GM21360 (cell line): ENCODE data around the gene INTS7.
"Not testable (repeated sequence)": the region's sequence is repeated elsewhere in the genome, so short reads cannot be mapped to it uniquely, and the experiment has no call there.

Experiments
- ATAC-seq: cut with Tn5 transposase; IDR thresholded peaks from one replicate; pipeline ENCODE4 v1.9.1; 2021; ENCODE audit warnings: mild to moderate bottlenecking, moderate library complexity; ENCODE audit not compliant: unreplicated experiment

Gene INTS7

DNA sequence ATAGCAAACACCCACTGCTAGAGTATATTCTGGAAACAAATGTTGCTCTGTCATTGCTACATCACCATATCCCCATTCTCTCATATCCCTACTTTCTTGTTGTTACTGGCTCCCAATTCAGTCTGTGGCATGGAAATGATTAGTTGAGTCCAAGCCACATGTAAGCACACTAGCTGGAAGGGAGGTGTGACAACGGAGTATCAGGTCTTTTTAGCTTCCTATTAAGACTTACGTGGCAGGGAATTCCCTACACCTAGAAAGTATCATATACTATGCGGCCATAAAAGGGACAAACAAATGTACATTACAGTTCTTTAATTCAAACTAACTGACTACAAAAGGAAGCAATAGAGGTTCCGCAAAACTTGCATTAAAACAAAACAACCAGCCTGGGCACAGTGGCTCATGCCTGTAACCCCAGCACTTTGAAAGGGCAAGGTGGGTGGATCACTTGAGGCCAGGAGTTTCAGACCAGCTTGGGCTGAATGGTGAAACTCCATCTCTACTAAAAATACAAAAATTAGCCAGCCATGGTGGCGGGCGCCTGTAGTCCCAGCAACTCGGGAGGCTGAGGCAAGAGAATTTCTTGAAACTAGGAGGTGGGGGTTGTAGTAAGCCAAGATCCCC lies 48.6 kb downstream of the INTS7 start:
- no peak for ATAC-seq

DNA sequence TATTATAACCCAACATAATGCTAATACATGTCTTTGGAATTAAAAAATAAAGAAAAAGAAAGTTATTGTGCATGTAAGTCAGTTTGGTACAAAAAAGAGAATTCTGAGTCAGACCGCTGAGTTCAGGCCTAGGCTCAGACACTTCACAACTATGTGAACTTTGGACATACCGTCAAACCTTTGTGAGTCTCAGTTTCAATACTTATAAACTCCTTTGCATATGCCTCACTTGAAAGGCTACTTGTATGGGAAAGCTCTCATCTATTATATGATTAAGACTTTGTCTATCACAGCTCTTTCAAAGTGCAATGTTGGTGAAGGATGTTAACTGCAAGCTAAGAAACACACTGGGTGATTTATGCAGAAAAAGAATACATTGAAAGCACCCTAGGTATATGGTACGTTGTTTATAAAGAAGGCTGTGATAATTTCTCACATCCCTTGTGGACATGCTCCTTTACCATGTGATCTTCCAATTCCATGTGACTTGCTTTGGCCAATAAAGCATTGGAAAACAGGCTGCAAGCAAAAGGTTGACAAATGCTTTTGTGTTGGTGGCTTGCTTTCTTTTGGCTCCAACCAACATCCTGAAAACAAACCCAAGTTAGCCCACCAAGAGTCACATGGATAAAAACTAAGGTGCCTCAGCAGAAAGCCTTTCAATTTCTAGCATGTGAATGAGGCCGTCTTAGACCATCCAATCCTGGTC lies 49.6 kb downstream of the INTS7 start:
- peak; percentile 92 for ATAC-seq

DNA sequence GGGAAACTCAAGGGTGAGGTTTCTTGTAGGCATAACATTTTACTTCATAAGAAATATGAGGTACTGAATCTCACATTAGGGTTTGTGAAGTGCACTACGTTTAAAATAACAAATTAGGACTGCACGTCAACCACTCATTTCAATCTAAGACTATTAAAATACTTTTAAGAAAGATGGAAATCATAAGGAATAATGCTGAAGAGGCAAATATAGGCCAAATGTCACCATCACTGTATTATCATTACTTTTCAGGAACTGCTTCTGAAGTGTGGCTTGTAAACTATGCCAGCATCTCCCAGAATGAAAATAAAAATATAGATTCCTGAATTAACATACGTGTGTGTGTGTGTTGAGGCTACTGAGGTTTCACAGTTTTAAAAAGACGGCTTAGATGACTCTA lies 56.8 kb downstream of the INTS7 start:
- ATAC-seq, result no peak

DNA sequence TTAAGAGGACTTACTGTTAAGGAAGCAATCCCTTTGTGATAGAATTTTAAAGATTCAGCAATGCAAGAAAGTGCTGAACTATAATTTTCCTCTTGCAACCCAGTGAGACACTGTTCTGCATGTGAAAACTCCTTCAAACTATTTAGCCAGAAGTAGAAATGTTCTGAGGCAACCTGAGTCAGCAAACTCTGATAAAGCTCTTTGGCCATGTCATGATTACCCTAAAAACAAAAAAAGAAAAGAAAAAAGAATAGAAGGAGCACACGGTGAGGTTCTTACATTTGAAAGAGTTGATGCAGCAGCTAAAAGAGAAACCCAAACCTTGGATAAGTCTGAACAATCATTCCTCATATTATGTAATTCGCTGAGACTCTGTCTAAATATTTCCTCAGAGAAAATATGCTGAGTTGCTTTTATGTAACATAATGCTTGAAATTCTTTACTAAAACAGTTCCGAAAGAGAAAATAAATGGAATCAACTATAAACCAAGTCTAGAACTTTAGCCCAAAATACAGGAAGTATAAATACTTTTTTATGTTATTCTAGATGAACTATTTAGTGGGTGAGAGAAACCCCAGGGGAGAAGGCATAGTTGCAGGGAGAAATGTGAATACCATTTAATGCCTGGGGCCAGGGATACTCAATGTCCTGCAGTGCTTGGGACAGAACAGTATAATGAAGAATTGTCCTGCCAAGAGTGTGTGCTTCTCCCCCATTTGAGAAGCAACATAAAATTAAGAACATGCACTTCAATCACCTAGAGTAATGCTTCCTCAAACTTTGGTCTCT lies 60.0 kb downstream of the INTS7 start:
- ATAC-seq, result no peak

DNA sequence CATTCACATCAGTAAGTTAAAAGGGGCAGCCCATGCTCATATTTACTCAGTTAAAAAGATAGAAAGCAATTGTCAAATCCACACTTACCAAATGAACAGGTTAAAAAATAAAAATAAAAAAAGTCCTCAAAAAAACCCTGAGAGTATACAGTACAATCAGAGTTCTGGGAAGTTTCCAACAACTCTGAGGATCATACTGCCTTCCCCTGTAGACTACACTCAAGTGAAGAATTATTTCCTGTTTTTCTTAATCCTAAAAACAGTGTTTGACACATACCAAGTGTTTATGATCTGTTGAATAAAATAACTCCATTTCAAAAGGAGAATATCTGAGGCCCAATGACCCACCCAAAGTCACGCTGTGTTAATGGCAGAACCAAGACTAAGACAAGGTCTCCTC lies 61.8 kb downstream of the INTS7 start:
- ATAC-seq, result no peak

DNA sequence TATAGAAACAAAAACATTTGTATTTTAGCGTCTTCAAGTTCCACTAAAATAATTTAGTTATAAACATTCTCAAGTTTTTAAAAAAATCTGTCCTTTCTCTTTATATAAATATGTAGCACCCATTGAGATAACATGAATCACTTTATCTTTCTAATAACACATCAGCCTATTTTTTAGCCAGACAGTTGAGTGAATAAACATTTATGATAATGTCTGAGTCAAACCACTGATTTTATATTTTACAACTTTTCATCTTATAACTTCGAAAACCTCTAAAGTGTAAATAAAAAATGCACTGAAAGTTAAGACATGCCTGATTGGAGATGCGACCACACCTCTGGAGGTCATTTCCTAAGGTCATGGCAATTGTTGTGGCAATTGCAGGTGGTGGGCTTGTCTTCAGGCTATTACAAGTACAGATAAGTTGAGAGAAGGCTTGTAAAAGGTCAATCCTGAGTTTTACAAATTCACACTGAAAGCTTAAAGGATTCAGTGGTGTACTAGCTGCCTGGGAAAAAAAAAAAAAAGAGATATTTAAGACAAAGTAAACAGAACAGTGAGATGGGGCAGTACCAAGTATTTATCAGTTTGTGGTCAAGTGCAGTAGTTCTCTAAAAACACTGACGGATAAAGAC lies 67.0 kb downstream of the INTS7 start:
- ATAC-seq, result no peak

DNA sequence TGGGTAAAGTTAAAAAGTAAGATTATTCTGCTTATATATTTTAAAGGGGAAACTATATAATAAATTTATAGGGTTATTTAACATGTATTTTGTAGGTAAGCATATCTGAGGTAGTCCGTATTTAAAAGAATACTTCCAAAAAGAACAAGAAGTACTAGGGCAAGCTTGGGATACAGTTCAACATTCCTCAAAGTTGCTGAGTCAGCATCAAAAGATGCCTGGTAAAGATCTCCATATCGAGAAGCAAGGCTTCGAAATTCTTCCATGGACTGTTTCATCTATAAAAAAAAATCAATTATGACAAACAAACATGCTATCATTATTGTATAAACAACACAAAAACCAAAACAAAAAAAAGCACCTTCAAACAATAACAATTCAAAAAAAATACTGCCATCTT lies 67.7 kb downstream of the INTS7 start:
- ATAC-seq, result no peak

DNA sequence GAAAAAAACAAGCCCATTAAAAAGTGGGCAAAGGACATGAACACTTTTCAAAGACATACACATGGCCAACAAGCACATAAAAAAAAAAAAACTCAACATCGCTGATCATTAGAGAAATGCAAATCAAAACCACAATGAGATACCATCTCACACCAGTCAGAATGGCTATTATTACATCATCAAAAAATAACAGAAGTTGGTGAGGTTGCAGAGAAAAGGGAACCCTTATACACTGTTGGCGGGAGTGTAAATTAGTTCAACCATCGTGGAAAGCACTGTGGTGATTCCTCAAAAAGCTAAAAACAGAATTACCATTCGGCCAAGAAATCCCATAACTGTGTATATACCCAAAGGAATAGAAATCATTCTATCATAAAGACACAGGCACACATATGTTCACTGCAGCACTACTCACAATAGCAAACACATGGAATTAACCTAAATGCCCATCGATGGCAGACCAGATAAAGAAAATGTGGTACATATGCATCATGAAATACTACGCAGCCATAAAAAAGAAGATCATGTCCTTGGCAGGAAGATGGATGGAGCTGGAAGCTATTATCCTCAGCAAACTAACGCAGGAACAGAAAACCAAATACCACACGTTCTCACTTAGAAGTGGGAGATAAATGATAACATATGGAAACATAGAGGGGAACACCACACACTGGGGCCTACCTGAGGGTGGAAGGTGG lies 70.1 kb downstream of the INTS7 start:
- no peak for ATAC-seq

DNA sequence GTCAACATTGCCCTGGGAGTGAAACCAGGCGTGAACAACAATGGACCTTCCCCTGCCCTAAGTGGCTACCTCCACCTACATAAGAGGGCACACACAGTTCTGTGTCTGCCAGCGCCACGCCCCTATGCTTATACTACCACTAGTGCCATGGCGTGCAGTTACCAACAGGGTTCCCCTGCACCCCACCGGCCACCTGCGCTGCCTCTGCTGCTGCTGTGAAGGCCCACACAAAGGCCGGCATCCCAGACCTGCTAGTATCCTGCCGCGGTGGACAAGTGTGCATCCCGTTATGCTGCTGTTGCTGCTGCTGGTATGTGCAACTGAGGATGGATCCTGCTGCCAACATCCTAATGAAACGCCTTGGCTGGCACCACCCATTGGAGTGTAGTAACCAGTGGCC lies 75.7 kb downstream of the INTS7 start:
- ATAC-seq, result no peak

DNA sequence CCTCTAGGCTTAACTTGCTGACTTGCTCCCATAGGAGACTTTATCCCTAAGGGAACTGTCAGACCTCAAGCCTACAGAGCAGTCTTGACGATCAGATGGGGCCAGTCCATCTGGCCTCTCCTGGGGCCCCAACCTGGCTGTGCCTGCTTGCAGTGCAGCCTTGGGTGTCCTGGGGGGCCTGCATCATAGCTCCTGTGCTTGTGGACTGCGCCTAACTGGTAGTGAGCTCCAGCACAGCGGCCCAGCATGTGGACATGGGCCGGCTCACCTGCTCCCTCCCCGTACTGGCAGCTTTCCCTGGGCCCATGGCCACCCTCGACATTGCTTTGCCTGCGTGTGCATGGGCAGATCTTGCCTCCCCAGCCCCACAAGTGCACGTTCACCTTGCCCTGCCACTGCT lies 76.1 kb downstream of the INTS7 start:
- no peak for ATAC-seq

DNA sequence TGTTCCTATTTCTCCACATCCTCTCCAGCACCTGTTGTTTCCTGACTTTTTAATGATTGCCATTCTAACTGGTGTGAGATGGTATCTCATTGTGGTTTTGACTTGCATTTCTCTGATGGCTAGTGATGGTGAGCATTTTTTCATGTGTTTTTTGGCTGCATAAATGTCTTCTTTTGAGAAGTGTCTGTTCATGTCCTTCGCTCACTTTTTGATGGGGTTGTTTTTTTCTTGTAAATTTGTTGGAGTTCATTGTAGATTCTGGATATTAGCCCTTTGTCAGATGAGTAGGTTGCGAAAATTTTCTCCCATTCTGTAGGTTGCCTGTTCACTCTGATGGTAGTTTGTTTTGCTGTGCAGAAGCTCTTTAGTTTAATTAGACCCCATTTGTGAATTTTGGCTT lies 81.3 kb downstream of the INTS7 start:
- not testable (repeated sequence) for ATAC-seq

DNA sequence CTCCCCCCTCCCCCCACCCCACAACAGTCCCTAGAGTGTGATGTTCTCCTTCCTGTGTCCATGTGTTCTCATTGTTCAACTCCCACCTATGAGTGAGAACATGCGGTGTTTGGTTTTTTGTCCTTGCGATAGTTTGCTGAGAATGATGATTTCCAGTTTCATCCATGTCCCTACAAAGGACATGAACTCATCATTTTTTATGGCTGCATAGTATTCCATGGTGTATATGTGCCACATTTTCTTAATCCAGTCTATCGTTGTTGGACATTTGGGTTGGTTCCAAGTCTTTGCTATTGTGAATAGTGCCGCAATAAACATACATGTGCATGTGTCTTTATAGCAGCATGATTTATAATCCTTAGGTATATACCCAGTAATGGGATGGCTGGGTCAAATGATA lies 81.8 kb downstream of the INTS7 start:
- not testable (repeated sequence) for ATAC-seq

DNA sequence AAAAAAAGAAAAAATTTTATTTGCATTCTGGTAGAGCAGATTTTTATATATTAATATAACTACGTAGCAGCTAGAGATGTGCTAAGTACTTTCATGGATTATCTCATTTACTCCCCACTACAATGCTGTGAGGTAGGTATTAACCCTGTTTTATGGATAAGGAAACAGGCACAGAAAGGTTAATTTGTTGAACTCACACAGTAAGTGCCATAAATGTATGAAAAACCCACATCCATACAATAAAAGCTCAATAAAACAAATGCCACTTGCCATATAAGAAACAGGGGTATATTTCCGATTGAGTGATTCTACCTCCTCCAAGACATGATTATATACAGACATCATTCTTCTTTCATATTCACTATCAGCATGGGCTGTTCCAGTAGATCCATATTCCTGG lies 83.1 kb downstream of the INTS7 start:
- ATAC-seq, result no peak

DNA sequence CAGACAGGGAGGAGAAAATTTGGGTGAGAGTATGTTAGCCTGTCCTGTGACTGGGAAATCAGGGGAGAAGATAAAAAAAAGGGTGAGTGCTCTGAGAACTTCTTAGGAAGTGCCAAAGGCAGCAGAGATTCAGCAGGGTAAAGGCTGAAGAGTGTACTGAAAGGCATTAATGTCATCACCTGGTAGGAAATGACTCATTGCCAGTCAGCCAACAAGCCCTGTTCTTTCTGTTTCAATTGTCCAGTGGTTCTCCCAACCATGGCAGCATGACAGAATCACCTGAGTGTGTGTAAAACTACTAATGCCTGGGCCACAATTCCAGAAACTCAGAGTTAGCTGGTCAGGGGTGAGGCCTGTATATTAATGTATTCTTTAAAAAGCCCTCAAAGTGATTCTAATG lies 83.5 kb downstream of the INTS7 start:
- peak; percentile 82 for ATAC-seq

DNA sequence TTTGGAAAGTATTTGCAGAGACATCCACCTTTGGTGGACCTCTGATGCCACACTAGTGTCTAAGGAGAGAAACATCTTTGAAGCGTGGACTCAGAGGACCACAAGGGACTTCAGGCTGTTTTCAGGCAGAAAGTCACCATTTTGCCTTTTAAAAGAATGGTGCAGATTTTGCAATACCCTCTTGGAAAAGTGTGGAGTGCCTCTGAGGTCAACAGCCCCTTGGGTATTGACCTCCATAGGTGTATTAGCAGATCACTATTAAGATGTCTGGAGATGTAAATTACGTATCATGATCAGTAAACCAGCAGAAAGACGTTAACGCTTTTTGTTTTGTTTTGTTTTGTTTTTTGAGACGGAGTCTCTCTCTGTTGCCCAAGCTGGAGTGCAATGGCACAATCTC lies 87.0 kb downstream of the INTS7 start:
- no peak for ATAC-seq

DNA sequence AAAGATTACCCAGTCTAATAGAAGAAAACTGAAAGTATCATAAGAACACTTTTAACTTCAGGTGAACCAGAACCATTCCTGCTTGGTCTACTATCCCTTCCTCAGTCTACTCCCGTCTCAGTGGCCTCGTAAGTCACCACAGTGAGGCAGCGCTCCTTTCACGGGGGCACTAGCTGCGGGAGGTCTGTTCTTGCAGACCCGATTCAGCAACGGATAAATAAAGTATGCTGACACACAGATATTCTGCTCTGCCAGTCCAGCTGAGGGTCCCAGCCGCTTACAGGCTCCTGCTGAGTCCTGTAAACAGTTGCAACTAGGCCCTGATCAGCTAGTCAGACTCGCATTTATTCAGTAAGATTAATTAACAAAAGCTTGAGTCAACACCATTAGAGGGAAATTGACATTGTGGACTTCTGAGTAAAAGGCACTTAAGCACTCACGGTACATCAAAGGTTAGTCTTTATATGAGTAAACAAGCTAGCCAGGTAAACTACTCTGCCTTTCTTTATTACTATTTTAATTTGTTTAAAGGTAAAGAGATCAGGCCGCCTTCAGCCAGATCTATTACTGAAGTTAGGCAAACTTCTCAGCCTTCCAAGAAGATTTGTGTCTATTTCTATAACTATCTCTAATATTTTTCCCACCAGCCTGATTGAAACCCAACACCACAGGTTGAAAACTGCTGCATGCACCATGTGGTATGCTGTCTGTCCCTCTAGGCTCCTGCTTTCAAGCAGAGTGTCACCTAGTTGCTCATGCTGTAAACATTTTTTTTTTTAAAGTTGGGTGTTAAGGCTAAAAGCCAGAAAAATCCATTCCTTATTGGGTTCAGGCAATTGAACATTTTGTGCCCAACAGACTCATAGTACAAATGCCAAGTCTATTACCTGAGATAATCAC lies 87.7 kb downstream of the INTS7 start:
- no peak for ATAC-seq

DNA sequence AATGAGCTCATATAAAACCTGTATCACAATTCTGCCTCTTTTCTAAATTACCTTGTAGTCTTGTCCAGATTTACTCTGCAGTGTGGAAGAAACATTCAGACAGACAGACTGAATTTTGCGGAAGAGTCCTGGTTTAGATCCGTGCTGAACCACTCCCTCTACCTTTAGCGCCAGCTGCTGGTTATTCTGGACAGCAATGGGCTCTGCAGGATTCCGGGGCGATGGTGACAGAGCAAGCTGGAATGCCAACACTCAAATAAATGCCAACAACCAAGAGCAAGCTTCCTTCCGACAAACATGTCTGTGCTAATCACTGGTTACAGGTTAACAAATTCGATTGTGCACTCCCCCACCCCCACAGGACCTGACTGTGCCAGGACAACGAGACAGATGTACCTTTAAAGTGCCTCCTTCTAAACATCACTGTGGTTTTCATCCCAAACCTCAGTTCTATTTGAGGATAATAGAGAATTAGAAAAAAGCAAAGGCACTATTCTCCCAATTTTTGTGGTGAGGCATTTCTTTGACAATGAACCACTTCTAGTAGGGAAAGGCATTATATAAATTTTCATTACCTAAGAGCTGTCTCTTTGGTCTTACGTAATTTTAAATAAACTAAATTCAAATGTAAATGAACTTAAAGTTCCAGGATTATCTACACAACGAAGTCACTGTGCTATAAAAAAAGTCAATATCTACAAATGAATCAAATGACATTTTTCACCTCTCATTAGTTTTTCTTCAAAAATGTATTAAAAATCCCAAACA lies 90.4 kb downstream of the INTS7 start:
- ATAC-seq, result no peak

DNA sequence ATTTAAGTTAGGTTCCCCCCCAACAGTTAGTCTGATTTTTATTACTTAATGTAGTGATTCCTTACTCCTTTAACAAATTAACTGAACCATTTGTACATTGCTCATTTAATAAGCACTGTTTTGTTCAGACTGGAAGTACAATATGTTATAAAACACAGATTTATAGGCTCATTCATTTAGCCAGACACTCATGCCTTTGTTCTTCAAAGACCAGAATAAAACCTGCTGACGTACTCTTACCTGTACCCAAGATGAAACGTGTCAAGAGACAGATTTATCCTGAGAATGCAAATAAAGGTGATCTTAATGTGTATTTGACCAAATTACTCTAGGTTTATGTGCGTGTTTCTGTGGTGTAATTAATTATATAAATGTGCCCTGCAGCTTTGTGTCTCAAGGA lies 92.8 kb downstream of the INTS7 start:
- ATAC-seq, result no peak

DNA sequence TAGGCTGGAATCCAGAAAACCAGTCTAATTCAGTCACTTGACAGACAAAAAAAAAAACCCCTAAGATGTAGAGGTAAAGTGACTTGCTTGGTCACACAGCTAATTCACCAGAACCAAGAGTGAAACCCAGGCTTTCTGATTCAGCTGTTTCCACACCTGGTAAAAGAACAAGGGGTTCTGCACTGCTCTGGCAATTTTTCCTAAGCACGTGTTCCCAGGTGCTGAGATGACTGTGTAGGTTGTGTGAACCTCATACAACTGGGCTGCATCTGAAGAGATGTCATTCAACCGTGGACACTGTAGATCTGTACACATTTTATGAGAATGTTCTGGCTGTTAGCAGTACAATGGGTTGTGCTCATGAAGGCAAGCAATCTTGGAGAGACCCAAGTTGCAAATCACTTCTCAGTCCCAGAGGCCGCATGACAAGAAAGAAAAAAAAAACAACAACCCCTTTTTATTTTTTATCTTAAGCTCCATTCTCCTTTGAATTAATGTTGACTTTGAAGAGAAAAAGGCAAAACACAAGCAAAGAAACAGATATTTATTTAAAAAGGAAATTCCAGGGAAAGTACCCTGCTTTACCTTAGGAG lies 95.4 kb downstream of the INTS7 start:
- ATAC-seq, result peak; percentile 80
